Stimulated activated naive CD4-positive, alpha-beta T cell (primary cell): Measurements from ENCODE around the gene TMEM168.
"Not testable (repeated sequence)": the region's sequence is repeated elsewhere in the genome, so short reads cannot be mapped to it uniquely, and the experiment has no call there.

Source experiments
- DNase-seq, 6 experiments: peaks; one replicate each; lab custom pipeline; 2025; lab: John Stamatoyannopoulos, UW

TMEM168 gene

DNA sequence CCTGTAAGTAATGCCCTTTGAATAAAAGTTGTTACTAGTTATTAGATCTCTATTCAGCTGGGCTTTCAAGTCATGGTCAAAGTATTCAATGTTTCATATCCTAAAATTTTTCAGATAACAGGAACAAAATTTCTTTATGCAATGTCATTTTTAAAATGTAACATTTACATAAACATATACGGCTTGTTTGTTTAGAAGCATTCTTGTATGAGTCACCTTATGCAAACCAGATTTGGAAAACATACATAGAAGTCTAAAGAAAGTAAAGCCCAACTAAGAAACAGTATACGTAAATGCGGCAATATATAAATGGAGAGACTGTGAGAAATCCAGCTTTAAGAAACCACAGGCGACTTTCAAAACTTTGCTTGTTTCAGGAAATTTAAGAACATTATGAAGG lies 10.5 kb downstream of the TMEM168 start:
- no peak for DNase-seq

DNA sequence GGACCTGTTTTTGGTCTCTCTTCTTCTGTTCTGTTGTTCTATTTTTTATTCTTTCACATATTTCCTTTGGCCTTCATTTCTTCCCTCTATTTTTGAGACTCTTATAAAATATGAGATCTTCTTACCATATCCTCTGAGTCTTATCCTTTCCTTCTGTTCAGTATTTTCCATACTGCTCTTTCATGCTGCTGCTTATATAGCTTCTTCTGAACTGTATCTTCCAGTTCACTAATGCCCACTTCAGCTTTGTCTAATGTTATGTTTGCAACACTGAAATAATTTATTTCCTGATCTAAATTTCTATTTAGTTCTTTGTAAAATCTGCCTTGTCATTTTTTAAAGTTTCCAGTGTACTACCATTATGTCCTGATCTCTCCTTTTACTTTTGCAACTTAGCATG lies 12.8 kb downstream of the TMEM168 start:
- DNase-seq: no peak

DNA sequence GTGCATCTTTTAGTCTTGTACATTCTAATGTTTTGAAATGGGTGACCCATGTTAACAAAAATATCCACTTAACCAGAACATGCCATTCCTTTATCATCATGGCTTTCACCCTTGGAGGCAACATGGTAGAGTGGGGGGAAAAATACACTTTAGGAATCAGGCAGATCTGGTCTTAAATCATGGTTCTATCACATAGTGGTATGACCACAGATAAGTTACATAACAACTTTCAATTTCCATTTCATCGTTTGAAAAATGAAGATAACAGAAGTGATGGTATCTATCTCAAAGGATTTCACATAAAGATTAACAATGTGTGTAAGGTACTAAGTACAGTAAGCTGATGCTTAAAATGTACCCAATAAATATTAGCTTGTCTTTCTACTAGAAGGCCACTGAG lies 19.0 kb downstream of the TMEM168 start:
- DNase-seq: no peak

DNA sequence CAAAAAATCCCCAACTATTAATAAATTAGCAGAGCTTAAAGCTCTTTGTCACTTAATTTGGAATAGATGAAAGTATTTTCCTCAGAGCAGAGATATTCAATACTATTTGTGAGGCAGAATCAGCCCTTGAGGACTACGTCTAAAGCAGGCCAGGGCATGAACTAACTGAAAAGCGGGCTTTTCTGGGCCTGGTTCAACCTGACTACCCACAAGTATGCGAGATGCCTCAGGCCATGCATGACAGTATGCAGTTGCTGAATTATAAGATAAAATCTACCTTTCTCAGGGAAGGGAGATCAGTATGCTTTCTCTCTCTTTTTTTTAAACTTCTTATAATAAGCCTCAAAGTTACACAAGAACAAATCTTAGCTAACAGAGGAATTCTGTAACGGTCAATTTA lies 20.1 kb downstream of the TMEM168 start:
- DNase-seq: no peak

DNA sequence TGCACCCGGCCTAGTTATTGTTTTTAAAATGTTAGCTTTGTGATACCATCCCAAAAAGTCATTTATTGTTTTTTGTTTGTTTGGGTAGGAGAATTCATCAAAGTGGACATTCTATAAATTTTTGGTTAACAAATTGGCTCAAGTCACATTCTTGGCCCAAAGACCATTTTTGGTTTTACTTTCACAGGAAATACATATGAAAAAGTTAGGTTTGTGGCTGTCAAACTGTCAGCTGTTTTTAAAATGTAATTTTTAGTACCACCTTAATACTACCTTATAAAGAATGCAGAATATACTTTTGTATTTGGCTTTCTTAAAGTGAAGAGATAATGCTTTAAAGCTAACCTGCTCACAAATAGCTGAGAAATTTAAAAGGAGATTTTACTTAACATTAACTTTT lies 25.1 kb downstream of the TMEM168 start:
- no peak for DNase-seq

DNA sequence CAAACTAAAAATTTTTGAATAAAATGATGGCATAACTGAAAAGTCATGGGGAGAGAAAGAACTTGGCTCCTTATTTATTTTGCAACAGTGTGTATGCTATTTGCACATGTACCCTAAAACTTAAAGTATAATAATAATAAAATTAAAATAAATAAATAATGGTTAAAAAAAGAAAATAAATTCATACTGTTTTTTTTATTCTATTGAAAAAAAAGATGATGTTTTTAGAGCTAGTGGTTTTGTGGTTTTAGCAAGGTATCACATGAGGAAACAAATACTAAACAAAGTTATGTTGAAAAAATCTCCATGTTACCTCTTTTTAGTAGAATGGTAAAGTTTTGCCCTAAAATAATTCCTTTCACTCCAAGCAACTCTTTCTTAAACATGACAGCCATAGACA lies 26.2 kb downstream of the TMEM168 start:
- DNase-seq: no peak

DNA sequence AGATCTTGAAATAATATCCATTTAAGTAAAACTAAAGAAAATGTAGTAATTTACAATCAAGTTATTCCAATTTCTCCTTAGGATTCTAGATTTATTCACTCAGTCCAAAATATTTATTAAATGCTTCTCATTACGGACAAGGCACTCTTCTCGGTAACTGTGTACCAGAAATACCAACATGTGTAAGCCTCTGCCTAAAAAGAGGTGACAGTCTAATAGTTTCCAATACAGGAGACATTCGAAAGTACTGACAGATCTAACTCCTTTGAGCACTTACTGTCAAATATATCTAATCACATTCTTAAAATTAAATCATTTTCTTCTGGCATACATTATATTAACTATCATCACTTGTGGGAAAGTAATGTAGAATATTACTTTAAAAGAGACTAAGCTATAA lies 26.9 kb downstream of the TMEM168 start:
- DNase-seq: no peak

DNA sequence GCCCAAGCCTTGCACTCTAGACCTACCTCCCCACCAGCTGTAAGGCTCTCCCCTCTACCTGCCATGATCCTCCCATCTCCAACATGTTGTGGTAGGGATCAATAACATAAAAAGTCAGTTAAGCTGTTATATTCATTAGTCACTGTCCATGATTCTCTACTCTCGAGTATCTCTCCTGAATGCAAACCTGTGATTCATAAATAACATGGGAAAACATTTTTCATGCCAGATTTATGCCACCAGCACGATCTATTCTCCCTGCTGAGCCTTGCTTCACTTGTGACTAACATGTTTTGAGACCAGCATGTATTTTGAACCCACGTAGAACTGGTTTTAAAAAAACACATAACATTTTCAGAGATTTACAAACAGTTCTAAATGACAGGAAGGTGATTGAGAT lies 30.3 kb downstream of the TMEM168 start:
- DNase-seq: no peak

DNA sequence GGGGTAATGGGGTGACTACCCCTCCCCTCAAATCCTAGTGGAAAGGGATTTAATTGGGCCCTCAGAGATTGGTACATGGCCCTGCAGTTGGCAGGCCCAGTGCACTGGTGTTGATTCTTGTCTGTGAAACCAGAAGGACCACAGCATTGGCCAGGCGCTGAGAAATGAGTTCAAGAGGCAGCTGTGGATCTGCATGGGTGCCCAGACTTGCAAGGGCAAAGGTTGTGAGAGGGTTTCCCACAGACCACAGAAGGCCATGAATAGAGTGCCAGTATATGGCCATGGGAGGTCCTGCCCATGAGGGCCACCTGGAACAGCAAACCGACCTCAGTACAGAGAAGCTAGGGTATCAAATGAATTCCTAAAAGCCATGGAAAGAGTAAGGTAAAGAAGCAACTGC lies 32.9 kb downstream of the TMEM168 start:
- no peak for DNase-seq

DNA sequence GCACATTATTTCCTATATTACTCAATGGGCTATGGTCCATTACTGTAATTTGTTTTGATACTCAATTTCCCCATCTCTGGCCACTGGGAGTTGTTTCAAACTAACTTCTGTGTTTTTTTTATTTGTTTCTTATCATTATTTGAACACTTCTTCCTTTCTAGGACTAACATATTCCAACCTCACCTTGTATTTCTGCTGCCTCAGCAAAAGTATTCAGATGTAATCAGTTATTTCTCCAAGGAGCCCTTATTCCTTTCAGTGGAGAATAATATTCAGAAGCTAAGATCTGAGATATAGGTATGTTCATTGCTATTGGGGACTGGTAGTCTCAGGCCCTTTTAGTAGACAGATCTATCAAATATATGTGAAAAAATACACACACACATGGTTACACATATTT lies 36.9 kb downstream of the TMEM168 start:
- DNase-seq: no peak

DNA sequence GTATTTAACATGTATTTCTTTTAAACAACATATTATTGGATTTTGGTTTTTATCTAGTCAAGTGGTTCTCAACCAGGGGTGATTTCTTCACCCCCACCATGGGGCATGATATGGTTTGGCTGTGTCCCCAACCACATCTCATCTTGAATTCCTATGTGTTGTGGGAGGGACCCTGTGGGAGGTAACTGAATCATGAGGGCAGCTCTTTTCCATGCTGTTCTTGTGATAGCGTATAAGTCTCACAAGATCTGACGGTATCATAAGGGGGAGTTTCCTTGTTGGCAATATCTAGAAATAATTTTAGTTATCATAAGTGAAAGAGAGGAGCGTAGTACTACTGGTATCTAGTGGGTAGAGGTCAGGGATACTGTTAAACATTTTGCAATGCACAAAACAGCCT lies 37.6 kb downstream of the TMEM168 start:
- no peak for DNase-seq

DNA sequence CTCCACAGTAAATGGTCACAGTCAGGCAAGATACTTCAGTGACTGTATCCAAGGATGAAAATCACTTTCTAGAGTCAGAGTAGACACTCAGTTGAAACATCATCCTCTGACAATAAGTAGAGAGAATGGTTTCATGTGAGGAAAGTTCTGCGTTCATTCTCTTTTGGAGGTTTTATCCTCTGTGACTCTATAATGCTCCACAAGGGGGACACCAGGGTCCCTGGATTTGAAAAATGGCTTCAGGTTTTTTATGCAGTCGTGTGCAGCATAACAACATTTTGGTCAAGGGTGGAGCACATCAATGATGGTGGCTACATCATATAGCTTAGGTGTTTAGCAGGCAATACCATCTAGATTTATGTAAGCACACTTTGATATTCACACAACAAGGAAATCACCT lies 40.4 kb downstream of the TMEM168 start:
- no peak for DNase-seq

DNA sequence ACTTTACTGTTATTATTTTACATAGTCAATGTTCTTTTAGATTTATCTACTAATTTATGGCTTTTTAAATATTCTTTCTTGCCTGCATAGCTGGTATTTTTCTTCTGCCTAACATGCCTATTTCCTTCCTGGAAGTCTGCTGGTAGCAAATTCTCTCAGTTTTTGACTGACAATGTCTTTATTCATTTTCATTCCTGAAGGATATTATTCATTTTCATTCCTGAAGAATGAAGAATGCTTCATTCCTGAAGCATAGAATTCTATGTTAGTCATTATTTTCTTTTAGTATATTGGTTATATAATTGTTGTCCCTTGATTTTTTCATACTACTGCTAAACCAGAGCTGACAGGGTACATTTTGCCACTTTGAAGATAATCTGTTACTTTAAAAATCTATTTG lies 41.8 kb downstream of the TMEM168 start:
- no peak for DNase-seq

DNA sequence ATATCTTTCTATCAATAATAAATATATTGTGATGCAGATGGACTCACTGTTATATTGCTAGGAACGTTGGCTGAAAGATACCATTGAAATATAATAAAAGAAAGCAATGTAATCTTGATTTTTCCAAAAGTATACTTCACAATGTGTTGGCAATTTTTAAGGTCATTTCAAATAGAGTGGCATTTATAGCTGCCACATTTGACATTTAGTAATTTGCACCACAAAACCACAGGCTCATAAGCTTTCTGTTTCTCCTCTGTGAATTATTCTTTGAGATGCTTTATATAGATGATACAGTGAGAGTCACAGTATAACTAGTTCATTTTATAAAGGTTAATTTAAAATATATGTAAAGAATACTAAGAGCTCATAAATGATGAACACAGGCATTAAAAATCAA lies 44.6 kb downstream of the TMEM168 start:
- DNase-seq: no peak

DNA sequence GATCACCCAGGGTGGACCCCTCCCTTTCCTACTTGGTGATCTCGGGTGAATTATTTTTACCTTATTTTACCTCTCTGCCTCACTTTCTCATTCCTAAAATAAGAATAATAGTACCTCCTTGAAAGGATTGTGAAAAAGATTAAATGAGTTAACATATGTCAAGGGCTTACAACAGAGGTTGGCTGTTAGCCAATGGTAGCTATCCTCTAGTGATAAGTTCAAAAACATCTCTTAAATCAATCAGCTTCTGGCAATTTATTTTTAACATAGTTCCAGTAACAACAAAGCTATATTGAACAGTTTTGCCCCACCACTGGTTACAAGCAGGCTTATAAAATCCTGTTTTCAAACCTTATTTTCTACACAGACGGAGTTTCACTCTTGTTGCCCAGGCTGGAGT lies 45.4 kb downstream of the TMEM168 start:
- DNase-seq: no peak

DNA sequence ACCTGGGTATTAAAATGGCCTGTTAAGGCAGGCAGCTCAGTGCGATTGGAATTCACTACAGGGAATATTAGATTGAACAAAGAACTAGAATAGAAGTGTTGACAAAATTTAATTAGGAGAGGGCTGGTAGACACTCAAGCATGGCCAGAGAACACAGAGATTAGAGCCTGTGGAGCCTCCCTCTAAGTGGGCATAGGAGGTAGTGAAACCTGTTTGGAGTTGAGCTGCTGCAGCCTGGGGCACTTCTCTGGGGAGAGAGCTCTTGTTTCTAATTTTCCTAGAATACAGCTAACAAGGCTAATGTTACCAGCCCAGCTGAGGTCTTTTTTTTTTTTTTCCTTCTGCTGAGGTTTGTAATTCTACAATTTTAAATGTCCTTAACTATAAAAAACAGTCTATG lies 46.4 kb downstream of the TMEM168 start:
- DNase-seq: no peak

DNA sequence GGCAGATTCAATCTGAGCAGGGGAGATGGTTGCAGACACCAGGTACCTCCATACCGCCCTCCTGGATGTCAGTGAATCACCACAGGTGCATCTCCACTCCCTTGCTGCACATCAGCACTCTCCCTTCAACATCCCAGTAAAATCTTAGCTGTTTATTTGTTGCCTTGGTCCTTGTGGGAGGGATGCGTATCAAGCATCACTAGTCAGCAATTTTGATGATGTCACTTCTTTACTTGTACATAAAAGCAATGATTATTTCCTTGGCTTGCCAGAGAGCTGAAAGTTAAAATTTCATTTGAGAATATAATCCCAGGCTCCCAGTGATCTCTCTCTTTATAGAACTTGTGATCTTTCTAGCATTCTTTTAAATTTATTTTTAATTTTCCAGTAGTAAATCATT lies 49.5 kb downstream of the TMEM168 start:
- no peak for DNase-seq

DNA sequence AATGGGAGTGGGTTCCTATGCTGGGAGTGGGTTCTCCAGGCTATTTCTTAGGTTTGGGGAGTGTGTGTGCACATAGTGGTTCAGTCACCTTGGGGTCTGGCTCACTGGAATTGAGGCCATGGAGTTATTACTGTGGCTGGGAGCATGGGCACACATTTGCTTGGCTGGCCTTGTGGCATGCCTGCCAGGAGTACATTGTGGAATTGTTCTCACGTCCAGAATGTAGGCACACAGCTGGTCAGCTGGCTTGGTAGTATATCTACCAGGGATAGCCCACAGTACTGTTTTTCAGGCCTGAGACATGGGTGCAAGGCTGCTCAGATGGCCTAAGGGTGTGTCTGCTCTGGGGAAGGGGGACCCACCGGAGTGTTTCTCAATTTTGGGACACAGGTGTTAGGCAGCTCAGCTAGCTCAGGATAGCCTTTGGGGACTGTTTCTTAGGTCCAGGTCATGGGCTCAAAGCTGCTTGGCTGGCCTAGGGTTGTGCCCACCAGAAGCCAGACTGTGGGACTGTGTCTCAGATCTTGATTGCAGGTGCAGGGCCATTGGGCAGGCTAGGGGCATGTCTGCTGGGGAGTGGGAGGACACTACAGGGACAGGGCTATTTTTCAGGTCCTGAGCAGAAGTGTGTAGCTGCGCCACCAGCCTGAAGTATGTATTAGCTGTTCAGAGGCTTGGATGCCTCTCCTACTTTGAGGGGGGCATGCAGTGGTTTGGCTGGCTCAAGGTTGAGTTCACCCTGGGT lies 50.6 kb downstream of the TMEM168 start:
- DNase-seq: no peak

DNA sequence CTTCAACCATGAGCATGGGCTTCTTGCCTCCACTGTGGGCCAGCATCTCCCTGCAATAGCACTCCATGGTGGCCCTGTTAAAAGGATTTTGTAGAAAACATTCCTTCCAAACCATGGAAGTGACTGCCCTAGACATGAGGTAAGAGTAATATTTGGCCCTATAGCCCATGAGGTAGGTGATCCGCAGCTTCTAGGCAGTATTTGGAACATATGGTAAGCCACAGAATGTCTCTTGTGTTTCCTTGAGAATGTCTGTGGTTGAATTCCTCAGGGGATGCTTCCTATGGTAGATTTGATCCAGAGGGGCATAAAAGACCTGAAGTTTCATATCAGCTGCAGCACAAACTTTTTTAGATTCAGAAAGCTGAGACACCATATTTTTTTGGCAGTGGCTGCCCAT lies 54.9 kb downstream of the TMEM168 start:
- DNase-seq: no peak

DNA sequence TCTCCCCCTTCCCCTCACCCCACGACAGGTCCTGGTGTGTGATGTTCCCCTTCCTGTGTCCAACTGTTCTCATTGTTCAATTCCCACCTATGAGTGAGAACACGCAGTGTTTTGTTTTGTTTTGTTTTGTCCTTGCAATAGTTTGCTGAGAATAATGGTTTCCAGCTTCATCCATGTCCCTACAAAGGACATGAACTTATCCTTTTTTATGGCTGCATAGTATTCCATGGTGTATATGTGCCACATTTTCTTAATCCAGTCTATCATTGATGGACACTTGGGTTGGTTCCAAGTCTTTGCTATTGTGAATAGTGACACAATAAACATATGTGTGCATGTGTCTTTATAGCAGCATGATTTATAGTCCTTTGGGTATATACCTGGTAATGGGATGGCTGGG lies 58.9 kb downstream of the TMEM168 start:
- DNase-seq: not testable (repeated sequence)

DNA sequence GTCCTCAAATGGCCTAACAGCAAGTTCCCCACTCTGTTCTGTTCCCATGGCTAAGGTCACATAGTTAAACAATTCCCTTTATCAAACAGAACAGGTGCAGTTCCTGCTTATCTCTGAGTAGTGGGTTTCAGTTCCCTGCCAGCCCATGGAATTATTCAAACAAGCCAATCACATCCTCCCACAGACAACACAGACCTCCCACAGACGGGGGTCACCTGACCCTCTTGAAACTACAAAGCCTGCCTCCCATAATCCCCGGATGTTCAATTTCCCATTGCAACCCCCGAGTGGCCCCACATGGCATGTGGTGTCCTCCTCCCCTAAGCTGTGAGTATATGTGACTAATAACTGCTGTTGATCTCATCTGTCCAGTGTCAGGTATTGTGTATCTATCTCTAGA lies 64.1 kb downstream of the TMEM168 start:
- no peak for DNase-seq

DNA sequence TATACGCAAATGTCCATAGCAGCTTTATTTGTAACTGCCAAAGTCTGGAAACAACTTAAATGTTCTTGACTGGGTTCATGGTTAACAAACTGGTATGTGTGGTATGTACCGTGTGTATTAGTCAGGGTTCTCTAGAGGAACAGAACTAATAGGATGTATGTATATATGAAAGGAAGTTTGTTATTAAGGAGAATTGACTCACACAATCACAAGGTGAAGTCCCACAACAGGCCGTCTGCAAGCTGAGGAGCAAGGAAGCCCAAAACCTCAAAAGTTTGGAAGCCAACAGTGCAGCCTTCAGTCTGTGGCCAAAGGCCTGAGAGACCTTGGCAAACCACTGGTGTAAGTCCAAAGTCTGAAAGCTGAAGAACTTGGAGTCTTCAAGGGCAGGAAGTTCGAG lies 66.8 kb downstream of the TMEM168 start:
- DNase-seq: no peak

DNA sequence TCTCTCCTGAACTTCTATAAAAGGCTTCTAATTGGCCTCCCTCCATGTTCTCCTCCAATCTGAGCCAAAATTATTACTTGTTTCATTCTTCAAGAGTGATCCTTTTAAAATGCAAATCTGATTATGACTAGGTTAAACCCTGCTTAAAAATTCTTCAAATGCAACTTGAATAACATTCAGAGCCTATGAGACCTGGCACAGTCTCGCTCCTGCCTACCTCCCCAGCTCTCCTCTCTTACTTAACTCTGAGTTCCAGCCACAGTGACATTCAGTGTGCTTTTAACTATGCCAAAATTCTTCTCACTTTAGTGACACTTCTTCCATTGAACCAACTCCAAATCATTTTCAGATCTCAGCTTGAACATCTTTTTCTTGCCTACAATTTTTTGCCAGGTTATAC lies 68.8 kb downstream of the TMEM168 start:
- DNase-seq: no peak

DNA sequence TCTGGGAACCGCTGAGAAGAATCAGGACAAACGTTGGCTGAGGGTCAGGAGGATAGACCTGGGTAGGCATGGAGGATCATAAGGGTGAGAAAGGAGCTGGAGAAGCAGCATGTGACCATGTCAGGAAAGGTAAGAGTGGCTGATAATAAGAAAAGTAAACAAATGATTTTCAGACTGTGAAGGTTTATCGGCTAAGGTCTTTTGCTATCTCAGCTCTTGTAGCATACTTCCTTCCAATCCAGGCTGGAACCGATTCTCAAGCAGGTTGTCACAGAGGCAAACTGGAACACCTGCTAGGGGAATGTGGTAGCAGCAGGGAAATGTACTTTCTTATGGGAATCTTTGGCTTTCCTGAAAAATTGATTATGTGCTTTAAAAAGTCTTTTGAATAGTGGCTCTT lies 74.7 kb downstream of the TMEM168 start:
- no peak for DNase-seq

DNA sequence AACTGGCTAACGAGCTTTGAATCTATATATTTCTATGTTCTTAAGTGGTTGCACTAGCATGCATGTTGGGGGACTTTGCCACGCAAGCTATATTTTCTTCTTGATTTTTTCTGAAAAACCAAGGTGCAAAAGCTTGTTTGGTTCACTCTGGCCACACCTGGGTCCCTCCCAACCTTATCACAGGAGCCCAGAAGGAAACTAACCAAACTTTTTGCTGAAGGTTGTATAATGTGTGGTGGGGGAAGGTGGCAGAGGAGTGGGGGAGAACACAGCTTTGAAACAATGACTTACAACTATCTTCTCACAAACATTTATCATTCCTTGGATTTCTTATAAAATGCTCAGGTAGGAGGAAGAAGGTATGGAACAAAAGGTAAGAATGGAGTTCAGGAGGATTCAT lies 75.3 kb downstream of the TMEM168 start:
- DNase-seq: no peak
